K562 (cell line): ENCODE measurements around the gene PLXDC1. TPM values are rescaled to one million over a fixed set of nuclear protein-coding genes. Genes with fewer than 3 reads are reported as not detected.

ENCODE experiments used
- ATAC-seq: fragments of 200-7000 bp; cut with Tn5 transposase; 3 replicates; pipeline ENCODE4 v1.9.1; 2020; ENCODE audit warnings: moderate library complexity
- BruUV-seq: library from RNA; stranded (reverse); fragments of 400-500 nt; replicated peaks from 2 replicates; lab custom pipeline; 2021; lab: Mats Ljungman, UMichigan
- CTCF ChIA-PET: fragments of 300-600 bp; formaldehyde crosslinking; extraction: SDS; loops from one replicate; lab custom pipeline; 2021; ENCODE audit warnings: low intra/inter-chr PET ratio; lab: Yijun Ruan, JAX
- POLR2A ChIA-PET: fragments of 300-600, 350-650 bp; sonication (Branson Sonifier 250); formaldehyde crosslinking; extraction: SDS; loops from one replicate; lab custom pipeline; 2021; ENCODE audit warnings: antibody characterized with exemption, inconsistent platforms; lab: Yijun Ruan, JAX
- DNase-seq, 4 experiments: peaks; one replicate each; pipeline versions ENCODE4 v3.0.0 to v3.0.0-alpha.2; 2011 to 2018; ENCODE audit warnings: low spot score in 3 of 4, mixed read lengths in 3 of 4; ENCODE audit errors: extremely low read depth in 1 of 4
- FAIRE-seq: peaks from 2 replicates; lab custom pipeline; 2011; peaks lifted over from hg19 to GRCh38; lab: Jason Lieb, UNC
- H2AFZ ChIP-seq: 2 replicates; pipeline ENCODE4 v1.6.0; 2011; ENCODE audit warnings: low read depth, low read length, control low read depth, inconsistent platforms
- H3K27ac ChIP-seq: fragments of 200-600 bp; 3 replicates; pipeline ENCODE4 v1.8.0; 2011; ENCODE audit warnings: low read depth, mild to moderate bottlenecking, control low read depth, inconsistent platforms, low read length, moderate library complexity, mixed read lengths; ENCODE audit errors: extremely low read depth
- H3K27me3 ChIP-seq, 2 experiments: fragments of 300-600 bp in 1 of 2; 2 replicates in 1 of 2; 3 replicates in 1 of 2; pipeline versions ENCODE4 v1.6.0 to v1.8.0; 2011; ENCODE audit warnings: inconsistent platforms in 2 of 2, low read length in 2 of 2, mild to moderate bottlenecking in 1 of 2, mixed read lengths in 1 of 2, moderate library complexity in 1 of 2; ENCODE audit not compliant: control insufficient read depth in 2 of 2, insufficient read depth in 2 of 2
- H3K36me3 ChIP-seq: fragments of 300-600 bp; 3 replicates; pipeline ENCODE4 v1.8.0; 2011; ENCODE audit warnings: mild to moderate bottlenecking, low read length, inconsistent platforms; ENCODE audit not compliant: control insufficient read depth, insufficient read depth
- H3K4me1 ChIP-seq, 2 experiments: fragments of 200-600 bp in 1 of 2; replicated peaks in 1 of 2; 2 replicates in 1 of 2; 3 replicates in 1 of 2; pipeline versions ENCODE4 v1.5.1 to v1.8.0; 2011; ENCODE audit warnings: inconsistent platforms in 2 of 2, low read length in 2 of 2, mild to moderate bottlenecking in 1 of 2, mixed read lengths in 1 of 2, moderate library complexity in 1 of 2; ENCODE audit not compliant: control insufficient read depth in 2 of 2, insufficient read depth in 2 of 2
- H3K4me2 ChIP-seq: 2 replicates; pipeline ENCODE4 v1.6.1; 2011; ENCODE audit warnings: low read length, control low read depth, inconsistent platforms, mixed read lengths; ENCODE audit not compliant: insufficient read depth
- H3K4me3 ChIP-seq: fragments of 200-600 bp; sonication (generic), shearing (Covaris generic); 2 replicates; pipeline ENCODE4 v1.5.1; 2016; ENCODE audit warnings: control low read depth, inconsistent platforms
- H3K79me2 ChIP-seq: fragments of 200-600 bp; 3 replicates; pipeline ENCODE4 v1.8.0; 2011; ENCODE audit warnings: low read length, inconsistent platforms; ENCODE audit not compliant: control insufficient read depth, insufficient read depth
- H3K9ac ChIP-seq, 2 experiments: 2 replicates each; pipeline versions ENCODE4 v1.6.0 to v1.6.1; 2011; ENCODE audit warnings: low read depth in 2 of 2, low read length in 2 of 2, control low read depth in 1 of 2, inconsistent platforms in 1 of 2, mild to moderate bottlenecking in 1 of 2, mixed read lengths in 1 of 2; ENCODE audit not compliant: insufficient read depth in 1 of 2
- H3K9me1 ChIP-seq: one replicate; pipeline ENCODE4 v1.6.0; 2011; ENCODE audit warnings: inconsistent platforms, mild to moderate bottlenecking, low read length, moderate library complexity; ENCODE audit not compliant: control insufficient read depth, insufficient read depth
- H3K9me3 ChIP-seq: replicated peaks from 2 replicates; pipeline ENCODE4 v1.5.1; 2011; ENCODE audit warnings: low read depth, low read length, inconsistent platforms; ENCODE audit not compliant: control insufficient read depth, insufficient read depth
- H4K20me1 ChIP-seq: replicated peaks from 2 replicates; pipeline ENCODE4 v1.6.1; 2011; ENCODE audit warnings: low read length, inconsistent platforms, mixed read lengths; ENCODE audit not compliant: control insufficient read depth, insufficient read depth
- BACH1 ChIP-seq: fragments of 200-800 bp; sonication (Bioruptor generic); IDR thresholded peaks from 2 replicates; pipeline ENCODE4 v1.6.1; 2016; ENCODE audit warnings: missing genetic modification characterization, missing compliant biosample characterization
- CHD1 ChIP-seq: fragments of 200-600 bp; sonication (generic); IDR thresholded peaks from one replicate; pipeline ENCODE4 v1.6.1; 2012; ENCODE audit warnings: mild to moderate bottlenecking, moderate library complexity, low read length, inconsistent platforms
- DPF2 ChIP-seq: fragments of 450-650 bp; IDR thresholded peaks from 2 replicates; pipeline ENCODE4 v1.6.1; 2016
- FOXJ2 ChIP-seq: fragments of 200-800 bp; sonication (Bioruptor generic); IDR thresholded peaks from 2 replicates; pipeline ENCODE4 v1.6.1; 2016; ENCODE audit warnings: missing genetic modification characterization, missing compliant biosample characterization
- HCFC1 ChIP-seq: IDR thresholded peaks from 2 replicates; pipeline ENCODE4 v1.6.1; 2012; ENCODE audit warnings: low read depth, low read length, improper control_type of control experiment
- HEY1 ChIP-seq: fragments of 250-450 bp; sonication (Bioruptor Pico); IDR thresholded peaks from 2 replicates; pipeline ENCODE4 v1.5.0; 2020; ENCODE audit warnings: mild to moderate bottlenecking, moderate library complexity, borderline replicate concordance
- ILF3 ChIP-seq: fragments of 450-650 bp; IDR thresholded peaks from 2 replicates; pipeline ENCODE4 v1.6.1; 2018; ENCODE audit warnings: antibody characterized with exemption, mild to moderate bottlenecking, moderate library complexity, borderline replicate concordance
- MAFG ChIP-seq: fragments of 450-650 bp; conservative IDR thresholded peaks from 2 replicates; pipeline ENCODE4 v1.6.1; 2016; ENCODE audit warnings: missing genetic modification characterization, missing compliant biosample characterization
- NFE2 ChIP-seq: IDR thresholded peaks from 2 replicates; pipeline ENCODE4 v1.6.1; 2014; ENCODE audit warnings: antibody characterized with exemption, low read depth
- NFYB ChIP-seq: IDR thresholded peaks from 2 replicates; pipeline ENCODE4 v1.6.1; 2011; ENCODE audit warnings: mild to moderate bottlenecking, moderate library complexity; ENCODE audit not compliant: insufficient read length; ENCODE audit errors: extremely low read depth
- PKNOX1 ChIP-seq: fragments of 450-650 bp; IDR thresholded peaks from 2 replicates; pipeline ENCODE4 v1.6.1; 2016
- PRDM10 ChIP-seq: fragments of 450-650 bp; IDR thresholded peaks from 2 replicates; pipeline ENCODE4 v1.6.1; 2018; ENCODE audit not compliant: partially characterized antibody
- RAD21 ChIP-seq, 2 experiments: fragments of 250-450 bp in 1 of 2; fragments of 450-650 bp in 1 of 2; sonication (Bioruptor Pico) in 1 of 2; formaldehyde crosslinking in 1 of 2; IDR thresholded peaks in 1 of 2; conservative IDR thresholded peaks in 1 of 2; 2 replicates each; pipeline versions ENCODE4 v1.4.0 to v1.8.0; 2020 to 2022; ENCODE audit warnings: mild to moderate bottlenecking in 2 of 2, moderate library complexity in 1 of 2
- WGBS: fragments of 100-300 bp; shearing (Covaris generic); methylation state at CpG from one replicate; pipeline ENCODE4 v1.1.6; 2016; ENCODE audit warnings: low coverage, mixed read lengths; ENCODE audit not compliant: insufficient coverage; ENCODE audit errors: missing lambda C conversion rate; 5-methylcytosine and 5-hydroxymethylcytosine counted together
- in situ Hi-C: fragments of 300-500 bp; cut with MboI; formaldehyde crosslinking; loops from 4 replicates; pipeline ENCODE4 v1.15.0; 2018; ENCODE audit warnings: inconsistent platforms, mixed read lengths
- intact Hi-C: fragments of 100-400 bp; cut with micrococcal nuclease; formaldehyde crosslinking; loops from 2 replicates; pipeline ENCODE4 v1.14.2; 2022
- polyA plus RNA-seq, 8 experiments: library from polyadenylated mRNA; depleted of rRNA in 4 of 8; stranded (reverse) in 5 of 8; unstranded in 3 of 8; fragments of >200 nt; fragmentation: Nextera tagmentation in 2 of 8; fragmentation: Illumina TruSeq in 1 of 8; extraction: Ambion mirVana in 2 of 8; extraction: Trizol in 1 of 8; gene quantifications; 2 replicates each; pipeline versions ENCODE4 v1.2.1 to v1.2.3, GENCODE V29; 2011 to 2014; ENCODE audit warnings: inconsistent platforms in 1 of 8, missing spikeins in 1 of 8
- total RNA-seq, 7 experiments: library from RNA; depleted of rRNA in 6 of 7; stranded (reverse); fragments of >200 nt in 6 of 7; fragmentation: Illumina TruSeq in 2 of 7; extraction: Trizol in 2 of 7; gene quantifications; 2 replicates each; pipeline versions ENCODE4 v1.2.1 to v1.2.3, GENCODE V29; 2011 to 2021; ENCODE audit warnings: low replicate concordance in 1 of 7
- TF ChIP-seq, protein P1 (sequence below): conservative IDR thresholded peaks from 2 replicates; pipeline ENCODE4 v1.6.1; 2011; ENCODE audit warnings: low read depth, mild to moderate bottlenecking, low read length; ENCODE audit not compliant: control insufficient read depth

The PLXDC1 gene
- total and polyA plus RNA-seq, 9 of the 15 experiments (the other 6 are each of a cell fraction or from before 2014, with no cell fraction given), result not detected

GRCh38 chr17:39132192-39132610, 19.2 kb downstream of the PLXDC1 start:
- no TSS peak for BruUV-seq
- Histone ChIP-seq H3K9me1 (no peaks in the 10 kb centered on the region), H3K9me3 (no peaks in the 10 kb centered on the region), H2AFZ (no peak overlapping the region), H3K4me2 (no peak overlapping the region; the same call in 1 of the 2 replicates), H3K79me2 (no peaks in the 10 kb centered on the region), H3K27ac (no peak overlapping the region), H4K20me1 (no peaks in the 10 kb centered on the region), H3K27me3 (peaks cover 7 to 27% of the 10 kb centered on the region in 2 experiments; a peak in 4 of 5 replicates), H3K36me3 (no peaks in the 10 kb centered on the region), H3K4me3 (no peak overlapping the region), H3K4me1 (peaks cover 5 to 9% of the 10 kb centered on the region in 2 experiments; a peak in 3 of 5 replicates), H3K9ac (no peak overlapping the region)
- FAIRE-seq (no peak), DNase-seq (peak in 3 of 4 experiments; percentile 28 to 68 (median 67)), ATAC-seq (peak; percentile 49; the same call in 1 of the 3 replicates)
- ChIA-PET POLR2A (interaction anchor here (0.6 kb wide), 2 partner anchors 15 to 1720 kb away, joined by 3 to 5 read pairs; no protein-coding TSS in a partner anchor), CTCF (interaction anchor here (0.6 kb wide), 1 partner anchor 153 kb away, joined by 3 read pairs; no protein-coding TSS in a partner anchor)
- 11% methylated on average over 4 of the region's 7 CpGs for WGBS
- in situ Hi-C loops (no loop called here), intact Hi-C loops (no loop called here)
- TF ChIP-seq DPF2 (0 out of 2 replicates have a peak, but pooled peaks have one; percentile 18), MAFG (tag) (peak; percentile 98), NFE2 (peak; percentile 84), PKNOX1 (no peak), RAD21 (CRISPR knock-in tag; conservative IDR thresholded peaks at IDR 0.05 in 1 of 2, IDR thresholded peaks at IDR 0.05 in 1 of 2) (no peak), HCFC1 (no peak), FOXJ2 (tag) (no peak), CHD1 (no peak), ILF3 (no peak), PRDM10 (peak; percentile 52), BACH1 (tag) (peak; percentile 98), HEY1 (no peak), NFYB (no peak)
- TF ChIP-seq, protein P1, sequence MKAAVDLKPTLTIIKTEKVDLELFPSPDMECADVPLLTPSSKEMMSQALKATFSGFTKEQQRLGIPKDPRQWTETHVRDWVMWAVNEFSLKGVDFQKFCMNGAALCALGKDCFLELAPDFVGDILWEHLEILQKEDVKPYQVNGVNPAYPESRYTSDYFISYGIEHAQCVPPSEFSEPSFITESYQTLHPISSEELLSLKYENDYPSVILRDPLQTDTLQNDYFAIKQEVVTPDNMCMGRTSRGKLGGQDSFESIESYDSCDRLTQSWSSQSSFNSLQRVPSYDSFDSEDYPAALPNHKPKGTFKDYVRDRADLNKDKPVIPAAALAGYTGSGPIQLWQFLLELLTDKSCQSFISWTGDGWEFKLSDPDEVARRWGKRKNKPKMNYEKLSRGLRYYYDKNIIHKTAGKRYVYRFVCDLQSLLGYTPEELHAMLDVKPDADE, result no peak
